ENCODE data around the gene GIPC1.
"Not testable (repeated sequence)": the region's sequence is repeated elsewhere in the genome, so short reads cannot be mapped to it uniquely, and the experiment has no call there.

GIPC1 gene

GRCh38 chr19:14496029-14496833 lies at the start of gene GIPC1:
Gene GIPC1 (minus strand): TSS chr19:14496127. CDS start chr19:14482976, 13,151 bp downstream.
- no peaks in the 10 kb centered on the region for H3K9me3 ChIP-seq (ENCODE audit: control insufficient read depth in 2 of 2, low read length in 2 of 2)
- peak within 1 kb of the TSS; percentile 89 to 93 for H3K27ac ChIP-seq (ENCODE audit: low read depth in 2 of 2, low read length in 2 of 2)
- no peaks in the 10 kb centered on the region for H3K27me3 ChIP-seq (ENCODE audit: control insufficient read depth in 2 of 2, insufficient read depth in 2 of 2, low read length in 2 of 2)
- H3K36me3 ChIP-seq (ENCODE audit: control insufficient read depth in 2 of 2, insufficient read depth in 2 of 2, low read length in 2 of 2): peaks cover 5 to 8% of the 10 kb centered on the region in 2 donors
- H3K9ac ChIP-seq (ENCODE audit: low read depth in 1 of 2, low read length in 2 of 2): peak within 1 kb of the TSS; percentile 49 to 81
- peaks cover 34 to 43% of the 10 kb centered on the region in 2 donors for H3K4me1 ChIP-seq (ENCODE audit: control insufficient read depth in 2 of 2, insufficient read depth in 2 of 2, low read length in 2 of 2)
- peak within 1 kb of the TSS; percentile 80 to 85 for H3K4me3 ChIP-seq (ENCODE audit: low read length in 2 of 2)

- no peak overlapping the region for H3K27ac ChIP-seq (ENCODE audit: low read depth in 2 of 2, low read length in 2 of 2)
- peaks cover 0 to 2% of the 10 kb centered on the region in 2 donors for H3K36me3 ChIP-seq (ENCODE audit: control insufficient read depth in 2 of 2, insufficient read depth in 2 of 2, low read length in 2 of 2)
- peaks cover 0 to 10% of the 10 kb centered on the region in 2 donors for H3K4me1 ChIP-seq (ENCODE audit: control insufficient read depth in 2 of 2, insufficient read depth in 2 of 2, low read length in 2 of 2)
- H3K4me3 ChIP-seq (ENCODE audit: low read length in 2 of 2): no peak overlapping the region
- H3K9me3 ChIP-seq (ENCODE audit: control insufficient read depth in 2 of 2, low read length in 2 of 2): no peaks in the 10 kb centered on the region
- no peak overlapping the region for H3K9ac ChIP-seq (ENCODE audit: low read depth in 1 of 2, low read length in 2 of 2)
- no peaks in the 10 kb centered on the region for H3K27me3 ChIP-seq (ENCODE audit: control insufficient read depth in 2 of 2, insufficient read depth in 2 of 2, low read length in 2 of 2)
Measured at GRCh38 chr19:14545716-14546082, 49.8 kb upstream of the GIPC1 start.

- Histone ChIP-seq H3K4me3 (ENCODE audit: low read length in 2 of 2) (no peak overlapping the region), H3K27ac (ENCODE audit: low read depth in 2 of 2, low read length in 2 of 2) (no peak overlapping the region), H3K9ac (ENCODE audit: low read depth in 1 of 2, low read length in 2 of 2) (no peak overlapping the region), H3K36me3 (ENCODE audit: control insufficient read depth in 2 of 2, insufficient read depth in 2 of 2, low read length in 2 of 2) (peaks cover 0 to 2% of the 10 kb centered on the region in 2 donors), H3K9me3 (ENCODE audit: control insufficient read depth in 2 of 2, low read length in 2 of 2) (no peaks in the 10 kb centered on the region), H3K4me1 (ENCODE audit: control insufficient read depth in 2 of 2, insufficient read depth in 2 of 2, low read length in 2 of 2) (peaks cover 0 to 4% of the 10 kb centered on the region in 2 donors), H3K27me3 (ENCODE audit: control insufficient read depth in 2 of 2, insufficient read depth in 2 of 2, low read length in 2 of 2) (no peaks in the 10 kb centered on the region)
Measured at GRCh38 chr19:14544977-14545715, 49.2 kb upstream of the GIPC1 start.

GRCh38 chr19:14544047-14544446 lies 48.1 kb upstream of the GIPC1 start:
- Histone ChIP-seq H3K27me3 (ENCODE audit: control insufficient read depth in 2 of 2, insufficient read depth in 2 of 2, low read length in 2 of 2) (no peaks in the 10 kb centered on the region), H3K27ac (ENCODE audit: low read depth in 2 of 2, low read length in 2 of 2) (no peak overlapping the region)

GRCh38 chr19:14542711-14543328 lies 46.9 kb upstream of the GIPC1 start:
- Histone ChIP-seq H3K9me3 (ENCODE audit: control insufficient read depth in 2 of 2, low read length in 2 of 2) (no peaks in the 10 kb centered on the region), H3K36me3 (ENCODE audit: control insufficient read depth in 2 of 2, insufficient read depth in 2 of 2, low read length in 2 of 2) (peaks cover 4 to 5% of the 10 kb centered on the region in 2 donors), H3K27me3 (ENCODE audit: control insufficient read depth in 2 of 2, insufficient read depth in 2 of 2, low read length in 2 of 2) (no peaks in the 10 kb centered on the region), H3K4me1 (ENCODE audit: control insufficient read depth in 2 of 2, insufficient read depth in 2 of 2, low read length in 2 of 2) (peaks cover 0 to 2% of the 10 kb centered on the region in 2 donors), H3K9ac (ENCODE audit: low read depth in 1 of 2, low read length in 2 of 2) (no peak overlapping the region), H3K4me3 (ENCODE audit: low read length in 2 of 2) (no peak overlapping the region), H3K27ac (ENCODE audit: low read depth in 2 of 2, low read length in 2 of 2) (no peak overlapping the region)

More at GRCh38 chr19:14544047-14544446, 48.1 kb upstream of the GIPC1 start:
- Histone ChIP-seq H3K9ac (ENCODE audit: low read depth in 1 of 2, low read length in 2 of 2) (no peak overlapping the region), H3K4me1 (ENCODE audit: control insufficient read depth in 2 of 2, insufficient read depth in 2 of 2, low read length in 2 of 2) (no peaks in the 10 kb centered on the region), H3K4me3 (ENCODE audit: low read length in 2 of 2) (no peak overlapping the region), H3K9me3 (ENCODE audit: control insufficient read depth in 2 of 2, low read length in 2 of 2) (no peaks in the 10 kb centered on the region), H3K36me3 (ENCODE audit: control insufficient read depth in 2 of 2, insufficient read depth in 2 of 2, low read length in 2 of 2) (peaks cover 4 to 5% of the 10 kb centered on the region in 2 donors)

- not testable (repeated sequence) for H3K4me3 ChIP-seq (ENCODE audit: low read length in 2 of 2); H3K27me3 ChIP-seq (ENCODE audit: control insufficient read depth in 2 of 2, insufficient read depth in 2 of 2, low read length in 2 of 2); H3K9ac ChIP-seq (ENCODE audit: low read depth in 1 of 2, low read length in 2 of 2); H3K27ac ChIP-seq (ENCODE audit: low read depth in 2 of 2, low read length in 2 of 2); H3K9me3 ChIP-seq (ENCODE audit: control insufficient read depth in 2 of 2, low read length in 2 of 2); H3K36me3 ChIP-seq (ENCODE audit: control insufficient read depth in 2 of 2, insufficient read depth in 2 of 2, low read length in 2 of 2); H3K4me1 ChIP-seq (ENCODE audit: control insufficient read depth in 2 of 2, insufficient read depth in 2 of 2, low read length in 2 of 2)
Measured at GRCh38 chr19:14541979-14542378, 46.1 kb upstream of the GIPC1 start.

GRCh38 chr19:14540741-14541525 lies 45.0 kb upstream of the GIPC1 start:
- Histone ChIP-seq H3K4me3 (ENCODE audit: low read length in 2 of 2) (no peak overlapping the region), H3K4me1 (ENCODE audit: control insufficient read depth in 2 of 2, insufficient read depth in 2 of 2, low read length in 2 of 2) (peaks cover 3 to 7% of the 10 kb centered on the region in 2 donors), H3K9ac (ENCODE audit: low read depth in 1 of 2, low read length in 2 of 2) (no peak overlapping the region), H3K9me3 (ENCODE audit: control insufficient read depth in 2 of 2, low read length in 2 of 2) (no peaks in the 10 kb centered on the region), H3K27me3 (ENCODE audit: control insufficient read depth in 2 of 2, insufficient read depth in 2 of 2, low read length in 2 of 2) (no peaks in the 10 kb centered on the region), H3K27ac (ENCODE audit: low read depth in 2 of 2, low read length in 2 of 2) (no peak overlapping the region), H3K36me3 (ENCODE audit: control insufficient read depth in 2 of 2, insufficient read depth in 2 of 2, low read length in 2 of 2) (peaks cover 4 to 5% of the 10 kb centered on the region in 2 donors)

- Histone ChIP-seq H3K4me1 (ENCODE audit: control insufficient read depth in 2 of 2, insufficient read depth in 2 of 2, low read length in 2 of 2) (peaks cover 3 to 7% of the 10 kb centered on the region in 2 donors), H3K36me3 (ENCODE audit: control insufficient read depth in 2 of 2, insufficient read depth in 2 of 2, low read length in 2 of 2) (peaks cover 5 to 9% of the 10 kb centered on the region in 2 donors), H3K27me3 (ENCODE audit: control insufficient read depth in 2 of 2, insufficient read depth in 2 of 2, low read length in 2 of 2) (no peaks in the 10 kb centered on the region), H3K4me3 (ENCODE audit: low read length in 2 of 2) (peak overlapping the region; percentile 45 to 67), H3K27ac (ENCODE audit: low read depth in 2 of 2, low read length in 2 of 2) (peak overlapping the region; percentile 65 to 76), H3K9ac (ENCODE audit: low read depth in 1 of 2, low read length in 2 of 2) (peak overlapping the region in 1 of 2 donors; percentile 38), H3K9me3 (ENCODE audit: control insufficient read depth in 2 of 2, low read length in 2 of 2) (no peaks in the 10 kb centered on the region)
Measured at GRCh38 chr19:14536926-14537692, 41.2 kb upstream of the GIPC1 start.

- Histone ChIP-seq H3K4me3 (ENCODE audit: low read length in 2 of 2) (no peak overlapping the region), H3K4me1 (ENCODE audit: control insufficient read depth in 2 of 2, insufficient read depth in 2 of 2, low read length in 2 of 2) (peaks cover 7 to 10% of the 10 kb centered on the region in 2 donors), H3K9me3 (ENCODE audit: control insufficient read depth in 2 of 2, low read length in 2 of 2) (no peaks in the 10 kb centered on the region), H3K27me3 (ENCODE audit: control insufficient read depth in 2 of 2, insufficient read depth in 2 of 2, low read length in 2 of 2) (no peaks in the 10 kb centered on the region), H3K27ac (ENCODE audit: low read depth in 2 of 2, low read length in 2 of 2) (no peak overlapping the region), H3K36me3 (ENCODE audit: control insufficient read depth in 2 of 2, insufficient read depth in 2 of 2, low read length in 2 of 2) (peaks cover 0 to 4% of the 10 kb centered on the region in 2 donors), H3K9ac (ENCODE audit: low read depth in 1 of 2, low read length in 2 of 2) (no peak overlapping the region)
Measured at GRCh38 chr19:14533450-14533849, 37.5 kb upstream of the GIPC1 start.

Measured in mucosa of rectum (tissue), 2 donors.